ENCODE data around the gene TWF2. TPM values are rescaled to one million over a fixed set of nuclear protein-coding genes. Genes with fewer than 3 reads are reported as not detected.

Gene TWF2
- total RNA-seq, 4 donors from 2014 or later: 50.1 to 116 (median 78.3) TPM

GRCh38 chr3:52227766-52228165, 11.2 kb downstream of the TWF2 start:
- no peak for ATAC-seq (ENCODE audit: low FRiP score)
- no peak for TF ChIP-seq CTCF (IDR thresholded peaks at IDR 0.05)
- no peak for DNase-seq (ENCODE audit: low spot score)

- no peak for DNase-seq (ENCODE audit: low spot score)
- ATAC-seq (ENCODE audit: low FRiP score): no peak
- TF ChIP-seq CTCF (IDR thresholded peaks at IDR 0.05): no peak
Measured at GRCh38 chr3:52227117-52227516, 11.8 kb downstream of the TWF2 start.

- ATAC-seq (ENCODE audit: low FRiP score): no peak
- no peak for DNase-seq (ENCODE audit: low spot score)
- TF ChIP-seq CTCF (IDR thresholded peaks at IDR 0.05): no peak
Measured at GRCh38 chr3:52226229-52226817, 12.6 kb downstream of the TWF2 start.

GRCh38 chr3:52225452-52226228, 13.3 kb downstream of the TWF2 start, which contains the start of gene TLR9:
TSS of gene TLR9 (minus strand) at chr3:52225645. CDS start at chr3:52225529, 116 bp downstream.
- DNase-seq (ENCODE audit: low spot score) (no peak), ATAC-seq (ENCODE audit: low FRiP score) (no peak)
- TF ChIP-seq CTCF (IDR thresholded peaks at IDR 0.05): no peak

GRCh38 chr3:52223449-52224408, 15.2 kb downstream of the TWF2 start:
- no peak for ATAC-seq (ENCODE audit: low FRiP score)
- no peak for TF ChIP-seq CTCF (IDR thresholded peaks at IDR 0.05)
- DNase-seq (ENCODE audit: low spot score): no peak

GRCh38 chr3:52222319-52223221, 16.4 kb downstream of the TWF2 start:
- no peak for DNase-seq (ENCODE audit: low spot score)
- TF ChIP-seq CTCF (IDR thresholded peaks at IDR 0.05): no peak
- no peak for ATAC-seq (ENCODE audit: low FRiP score)

All from omental fat pad (tissue), 4 donors.